Osteocyte (in vitro differentiated cells): Measurements from ENCODE around the gene DPEP3. TPM values are rescaled to one million over a fixed set of nuclear protein-coding genes. Genes with fewer than 3 reads are reported as not detected.

Source experiments
- DNase-seq: peaks from one replicate; pipeline ENCODE4 v3.0.0; 2021; ENCODE audit warnings: mixed read lengths; ENCODE audit not compliant: unreplicated experiment; ENCODE audit errors: extremely low spot score
- H3K27ac Mint-ChIP-seq: one replicate; pipeline ENCODE4 v1.8.0; 2021; ENCODE audit warnings: mild to moderate bottlenecking, mixed read lengths; ENCODE audit not compliant: unreplicated experiment
- H3K27me3 Mint-ChIP-seq: one replicate; pipeline ENCODE4 v1.8.0; 2021; ENCODE audit warnings: mixed read lengths; ENCODE audit not compliant: unreplicated experiment
- H3K36me3 Mint-ChIP-seq: one replicate; pipeline ENCODE4 v1.8.0; 2021; ENCODE audit warnings: mixed read lengths; ENCODE audit not compliant: unreplicated experiment
- H3K4me1 Mint-ChIP-seq: one replicate; pipeline ENCODE4 v1.8.0; 2021; ENCODE audit warnings: mixed read lengths; ENCODE audit not compliant: unreplicated experiment
- H3K4me3 Mint-ChIP-seq: one replicate; pipeline ENCODE4 v1.8.0; 2021; ENCODE audit warnings: mild to moderate bottlenecking, moderate library complexity, mixed read lengths; ENCODE audit not compliant: unreplicated experiment
- H3K9me3 Mint-ChIP-seq: one replicate; pipeline ENCODE4 v1.8.0; 2021; ENCODE audit warnings: mixed read lengths; ENCODE audit not compliant: unreplicated experiment
- CTCF ChIP-seq: fragments of 200-600 bp; sonication (generic); IDR thresholded peaks from 2 replicates; pipeline ENCODE4 v1.5.0; 2021; ENCODE audit warnings: antibody characterized with exemption, mild to moderate bottlenecking, moderate library complexity
- total RNA-seq: library from RNA; stranded (reverse); gene quantifications from 2 replicates; pipeline ENCODE4 v1.2.1, GENCODE V29; 2021

The DPEP3 gene
- total RNA-seq, 1 donor from 2014 or later = not detected

GRCh38 chr16:67936124-67936879 is 44.0 kb downstream of the DPEP3 start, which contains the start of gene PSMB10:
Gene PSMB10, minus strand, starts transcription at chr16:67936850. Its CDS starts 101 bp downstream, at chr16:67936749.
- H3K4me1 Mint-ChIP-seq = peaks cover 18% of the 10 kb centered on the region
- H3K4me3 Mint-ChIP-seq = peak within 1 kb of the TSS; percentile 98
- no peak for TF ChIP-seq CTCF
- H3K27ac Mint-ChIP-seq = peak within 1 kb of the TSS; percentile 98
- no peaks in the 10 kb centered on the region for H3K36me3 Mint-ChIP-seq
- no peak for DNase-seq
- no peaks in the 10 kb centered on the region for H3K9me3 Mint-ChIP-seq
- no peaks in the 10 kb centered on the region for H3K27me3 Mint-ChIP-seq

GRCh38 chr16:67935402-67936123 is 44.7 kb downstream of the DPEP3 start:
- DNase-seq = peak; percentile 94
- H3K36me3 Mint-ChIP-seq = no peaks in the 10 kb centered on the region
- H3K9me3 Mint-ChIP-seq = no peaks in the 10 kb centered on the region
- no peak for TF ChIP-seq CTCF
- H3K4me1 Mint-ChIP-seq = peaks cover 18% of the 10 kb centered on the region
- no peaks in the 10 kb centered on the region for H3K27me3 Mint-ChIP-seq
- peak overlapping the region; percentile 98 for H3K4me3 Mint-ChIP-seq
- H3K27ac Mint-ChIP-seq = peak overlapping the region; percentile 98

GRCh38 chr16:67935101-67935401 is 45.2 kb downstream of the DPEP3 start:
- no peak for TF ChIP-seq CTCF
- DNase-seq = no peak
- H3K27me3 Mint-ChIP-seq = no peaks in the 10 kb centered on the region
- H3K9me3 Mint-ChIP-seq = no peaks in the 10 kb centered on the region
- peak overlapping the region; percentile 98 for H3K4me3 Mint-ChIP-seq
- H3K27ac Mint-ChIP-seq = peak overlapping the region; percentile 98
- peaks cover 18% of the 10 kb centered on the region for H3K4me1 Mint-ChIP-seq
- H3K36me3 Mint-ChIP-seq = no peaks in the 10 kb centered on the region

GRCh38 chr16:67934306-67935100 is 45.8 kb downstream of the DPEP3 start:
- peak overlapping the region; percentile 98 for H3K4me3 Mint-ChIP-seq
- no peaks in the 10 kb centered on the region for H3K9me3 Mint-ChIP-seq
- H3K36me3 Mint-ChIP-seq = peaks cover 2% of the 10 kb centered on the region
- DNase-seq = no peak
- H3K27me3 Mint-ChIP-seq = no peaks in the 10 kb centered on the region
- H3K4me1 Mint-ChIP-seq = peaks cover 18% of the 10 kb centered on the region
- no peak for TF ChIP-seq CTCF
- peak overlapping the region; percentile 98 for H3K27ac Mint-ChIP-seq
